Right renal pelvis (tissue), 4 donors: Measurements from ENCODE around the gene CCDC137. TPM values are rescaled to one million over a fixed set of nuclear protein-coding genes. Genes with fewer than 3 reads are reported as not detected.

Experiments
- DNase-seq, 4 donors: peaks; one replicate each; pipeline ENCODE4 v3.0.0-alpha.2; 2013; ENCODE audit warnings: low read depth in 4 of 4, low spot score in 3 of 4, missing footprints in 1 of 4
- polyA plus RNA-seq, 4 donors: library from polyadenylated mRNA; unstranded; fragments of 120-200 nt; gene quantifications; one replicate each; pipeline ENCODE4 v1.2.1, GENCODE V29; 2013; ENCODE audit not compliant: insufficient read length in 4 of 4

The CCDC137 gene
- polyA plus RNA-seq, 4 donors = 12.7 to 17.5 (median 14.1) TPM

DNA sequence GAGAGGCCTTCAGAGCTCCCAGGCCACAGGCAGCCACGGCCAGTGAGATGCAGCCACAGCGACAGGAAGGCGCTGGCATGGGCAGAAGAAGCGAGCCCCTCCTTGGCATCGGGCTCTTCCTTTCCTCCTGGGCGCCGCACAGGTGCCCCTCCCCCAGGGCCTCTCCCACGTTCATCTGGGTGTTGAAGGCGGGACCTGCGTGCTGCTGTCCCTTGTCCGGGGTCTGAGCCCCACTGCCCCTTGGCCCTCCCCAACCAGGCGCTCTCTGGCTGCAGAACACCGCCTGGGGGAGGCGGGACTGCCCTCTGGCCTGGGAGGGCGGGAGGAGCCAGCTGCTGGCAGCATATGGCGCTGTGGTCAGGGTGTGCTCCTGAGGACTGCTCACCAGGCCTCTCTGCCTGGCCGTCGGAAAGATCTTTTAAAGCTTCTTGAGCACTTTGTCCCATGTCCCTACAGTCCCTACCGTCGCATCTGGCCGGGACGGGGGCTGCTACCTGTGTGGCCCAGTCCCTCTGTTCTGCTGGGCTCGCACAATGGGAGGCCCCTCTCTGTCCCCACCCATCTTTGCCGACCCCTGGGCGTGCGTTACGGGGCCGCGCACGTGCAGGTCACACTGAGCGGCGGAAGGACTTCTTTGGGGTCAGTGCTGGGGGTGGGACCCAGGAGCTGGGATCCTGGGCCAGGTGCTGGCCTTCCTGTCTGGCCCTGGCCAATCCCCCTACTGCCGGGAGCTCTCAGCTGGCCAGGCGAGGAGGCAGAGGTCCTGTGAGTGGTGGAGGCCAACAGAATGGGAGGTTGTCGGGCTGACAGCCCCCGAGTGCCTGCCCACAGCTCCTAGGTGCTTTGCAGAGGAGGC, 47.2 kb downstream of the CCDC137 start:
- DNase-seq = no peak

- DNase-seq = no peak
Measured at GRCh38 chr17:81714412-81715106, 48.0 kb downstream of the CCDC137 start.

GRCh38 chr17:81715107-81715871, 48.8 kb downstream of the CCDC137 start:
- DNase-seq = no peak

DNA sequence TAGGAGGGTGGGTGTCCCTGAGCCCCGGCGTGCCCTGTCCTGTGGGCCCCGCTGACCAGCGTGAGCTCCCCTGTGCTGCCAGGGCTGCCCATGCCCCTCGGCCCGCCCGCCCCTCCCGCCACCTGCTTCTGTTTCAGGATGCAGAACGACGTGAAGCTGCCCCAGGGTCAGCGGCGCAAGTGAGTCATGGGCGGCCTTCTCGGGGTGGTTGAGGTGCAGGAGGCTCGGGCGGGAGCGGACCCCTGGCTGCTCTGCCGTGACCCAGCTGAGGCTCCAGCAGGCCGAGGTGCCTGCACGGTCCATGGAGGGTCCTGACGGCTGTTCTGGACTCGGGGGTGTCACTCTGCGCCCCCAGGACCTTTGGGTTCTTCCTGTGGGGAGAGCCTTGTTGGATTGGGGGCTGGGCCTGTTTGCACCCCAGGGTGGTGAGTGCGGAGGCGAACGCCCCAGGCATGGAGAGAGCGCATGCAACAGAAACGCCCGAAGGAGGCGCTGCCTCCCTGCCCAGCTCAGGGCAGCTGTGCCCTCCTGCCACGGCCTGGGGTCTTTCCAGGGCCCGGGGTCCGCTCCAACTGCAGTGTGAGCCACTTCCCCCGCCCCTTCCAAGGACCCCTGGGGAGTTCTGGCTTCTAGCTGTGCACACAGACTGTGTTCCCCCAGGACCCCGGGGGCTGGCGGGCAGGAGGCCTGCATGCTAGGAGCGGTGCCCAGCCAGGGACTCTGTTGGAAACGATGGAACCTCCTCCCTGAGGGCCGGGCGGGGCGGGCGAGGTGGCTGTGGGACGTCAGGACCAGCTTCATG, 49.5 kb downstream of the CCDC137 start:
- no peak for DNase-seq

GRCh38 chr17:81716674-81716996, 50.1 kb downstream of the CCDC137 start:
- DNase-seq = no peak

GRCh38 chr17:81717049-81717765, 50.7 kb downstream of the CCDC137 start:
- no peak for DNase-seq

- no peak for DNase-seq
Measured at GRCh38 chr17:81717766-81718089, 51.2 kb downstream of the CCDC137 start.

- DNase-seq = no peak
Measured at GRCh38 chr17:81719410-81720266, 53.1 kb downstream of the CCDC137 start.

DNA sequence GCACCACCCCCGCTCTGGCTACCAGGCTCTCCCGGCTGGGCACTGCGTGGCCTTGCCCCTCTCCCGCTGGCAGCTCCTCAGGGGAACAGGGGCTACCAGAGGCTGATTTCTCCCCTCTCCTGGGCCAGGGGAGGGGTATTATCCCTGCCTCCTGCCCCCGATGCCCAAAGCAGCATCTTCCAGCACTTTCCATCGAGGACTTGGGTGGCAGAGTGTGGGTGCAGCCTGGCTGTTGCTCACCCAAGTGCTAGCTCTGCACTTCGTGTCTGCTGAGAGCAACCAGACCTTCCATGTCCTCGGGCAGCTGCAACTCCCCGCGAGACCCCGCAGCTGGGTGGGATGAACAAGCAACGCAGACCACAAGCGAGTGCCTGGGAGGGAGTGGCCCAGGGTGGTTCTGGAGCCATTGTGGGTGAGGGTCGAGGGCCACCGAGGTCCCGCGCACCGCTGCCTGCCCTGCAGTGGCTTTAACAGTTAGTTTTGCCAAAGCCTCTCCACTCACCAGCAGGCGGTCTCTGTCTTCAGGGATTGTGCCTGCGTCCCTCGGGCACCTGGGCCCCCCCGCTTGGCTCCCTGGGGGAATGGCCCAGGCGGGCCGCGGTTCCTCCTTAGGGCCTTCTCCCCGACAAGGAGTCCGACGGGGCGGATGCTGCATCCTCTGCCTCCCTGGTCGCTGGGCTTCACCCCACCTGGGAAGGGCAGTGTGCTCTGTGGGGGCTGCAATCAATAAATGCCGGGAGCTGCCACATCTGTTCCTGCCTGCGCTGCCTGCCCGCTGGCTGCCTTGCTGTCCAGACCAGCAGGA, 53.9 kb downstream of the CCDC137 start:
- DNase-seq = no peak

- DNase-seq = no peak
Measured at GRCh38 chr17:81722184-81723120, 55.9 kb downstream of the CCDC137 start.

Other genes with a start within 250 kb of the CCDC137 start
- gene ACTG1, start 153.9 kb upstream of the CCDC137 start, polyA plus RNA-seq = 1,000 to 10,000 TPM; 3,124 to 3,561 (median 3,180) TPM
- gene FSCN2, start 138.4 kb upstream of the CCDC137 start, polyA plus RNA-seq = 1 to 10 TPM; 1.1 to 2.3 (median 1.6) TPM
- gene FAAP100, start 114.4 kb upstream of the CCDC137 start, polyA plus RNA-seq = 10 to 100 TPM; 23.5 to 31.1 (median 25.0) TPM
- 10 to 100 TPM; 53.1 to 60.3 (median 57.2) TPM for gene NPLOC4, start 29.6 kb upstream of the CCDC137 start, polyA plus RNA-seq
- gene TSPAN10, start 29.5 kb upstream of the CCDC137 start, polyA plus RNA-seq = 1 to 10 TPM; 2.5 to 5.0 (median 2.9) TPM
- 10 to 100 TPM; 10.3 to 17.5 (median 15.2) TPM for gene PDE6G, start 10.2 kb upstream of the CCDC137 start, polyA plus RNA-seq
- gene OXLD1, start 132 bp upstream of the CCDC137 start, polyA plus RNA-seq = 10 to 100 TPM; 10.4 to 24.0 (median 15.9) TPM
- 10 to 100 TPM; 36.9 to 49.1 (median 45.4) TPM for gene ARL16, start 17.1 kb downstream of the CCDC137 start, polyA plus RNA-seq
- 100 to 1,000 TPM in 1 of 4 donors, 10 to 100 TPM in 3; 94.3 to 104 (median 98.0) TPM for gene HGS, start 17.3 kb downstream of the CCDC137 start, polyA plus RNA-seq
- gene MRPL12, start 36.6 kb downstream of the CCDC137 start, polyA plus RNA-seq = 10 to 100 TPM; 41.0 to 68.1 (median 43.5) TPM
- 10 to 100 TPM; 12.5 to 23.3 (median 13.4) TPM for gene SLC25A10, start 45.5 kb downstream of the CCDC137 start, polyA plus RNA-seq
- gene GCGR, start 137.4 kb downstream of the CCDC137 start, polyA plus RNA-seq = 10 to 100 TPM in 3 of 4 donors, 1 to 10 TPM in 1; 8.4 to 15.5 (median 13.0) TPM
- 100 to 1,000 TPM in 1 of 4 donors, 10 to 100 TPM in 3; 75.3 to 135 (median 90.1) TPM for gene MCRIP1, start 166.6 kb downstream of the CCDC137 start, polyA plus RNA-seq
- under 1 TPM in 3 of 4 donors, not detected in 1; 0.18 to 0.36 (median 0.26) TPM for gene PPP1R27, start 168.3 kb downstream of the CCDC137 start, polyA plus RNA-seq
- 100 to 1,000 TPM; 407 to 439 (median 410) TPM for gene P4HB, start 193.8 kb downstream of the CCDC137 start, polyA plus RNA-seq
- gene ARHGDIA, start 204.6 kb downstream of the CCDC137 start, polyA plus RNA-seq = 100 to 1,000 TPM; 166 to 199 (median 195) TPM
- gene ALYREF, start 224.8 kb downstream of the CCDC137 start, polyA plus RNA-seq = 10 to 100 TPM; 72.0 to 93.8 (median 79.3) TPM
- 100 to 1,000 TPM in 1 of 4 donors, 10 to 100 TPM in 3; 64.7 to 120 (median 81.9) TPM for gene ANAPC11, start 225.0 kb downstream of the CCDC137 start, polyA plus RNA-seq
- gene NPB, start 235.5 kb downstream of the CCDC137 start, polyA plus RNA-seq = under 1 TPM; 0.32 to 1.00 (median 0.48) TPM
- 10 to 100 TPM; 44.0 to 53.7 (median 46.6) TPM for gene PCYT2, start 244.7 kb downstream of the CCDC137 start, polyA plus RNA-seq